OCI-LY3 (cell line): ENCODE results near the gene NUP188.

Experiments used
- CTCF ChIP-seq: fragments of 200-600, 300-600 bp; sonication (generic); IDR thresholded peaks from 2 replicates; pipeline ENCODE4 v1.5.1; 2014; ENCODE audit warnings: antibody characterized with exemption, low read length, low read depth
- EZH2phosphoT487 ChIP-seq: fragments of 200-600 bp; shearing (Covaris generic); IDR thresholded peaks from 2 replicates; pipeline ENCODE4 v1.6.1; 2018; ENCODE audit warnings: antibody characterized with exemption, mixed run types, low read depth

DNA sequence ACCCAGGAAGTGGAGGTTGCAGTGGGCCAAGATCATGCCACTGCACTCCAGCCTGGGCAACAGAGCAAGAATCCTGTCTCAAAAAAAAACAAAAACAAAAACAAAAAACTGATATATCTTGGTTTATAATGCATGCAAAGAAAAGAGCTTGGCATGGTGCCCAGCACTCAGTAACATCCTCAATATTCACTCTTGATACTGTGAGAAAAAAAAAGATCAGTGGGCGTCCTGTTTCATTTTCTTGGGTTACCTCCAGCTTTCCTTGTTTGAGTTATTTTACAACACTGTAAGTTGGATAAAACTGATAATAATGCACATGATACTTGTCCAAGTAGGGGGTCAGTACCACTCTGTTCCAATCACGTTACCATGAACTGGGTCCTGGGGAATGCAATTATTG, 18.9 kb upstream of the NUP188 start:
- TF ChIP-seq CTCF = no peak
- TF ChIP-seq EZH2phosphoT487 = no peak
